Epithelial cell of esophagus (primary cell): ENCODE results near the gene NDRG3.
"Not testable (repeated sequence)": the region's sequence is repeated elsewhere in the genome, so short reads cannot be mapped to it uniquely, and the experiment has no call there.

Experiments
- DNase-seq: peaks from one replicate; pipeline ENCODE4 v3.0.0; 2010; ENCODE audit warnings: low read depth
- H3K4me3 ChIP-seq: 2 replicates; pipeline ENCODE4 v1.5.1; 2011; ENCODE audit warnings: mild to moderate bottlenecking, low read length, control low read depth
- CTCF ChIP-seq: IDR thresholded peaks from 2 replicates; pipeline ENCODE4 v1.5.1; 2011; ENCODE audit warnings: low read depth, mild to moderate bottlenecking, low read length, control low read depth, inconsistent platforms; ENCODE audit not compliant: insufficient read depth; ENCODE audit errors: missing control alignments

NDRG3 gene

GRCh38 chr20:36623444-36623843 lies 122.4 kb downstream of the NDRG3 start:
- TF ChIP-seq CTCF, result no peak
- H3K4me3 ChIP-seq, result no peak overlapping the region

GRCh38 chr20:36620917-36621316 lies 125.0 kb downstream of the NDRG3 start:
- no peak for DNase-seq

More at GRCh38 chr20:36623444-36623843, 122.4 kb downstream of the NDRG3 start:
- no peak for DNase-seq

GRCh38 chr20:36614781-36615557 lies 130.9 kb downstream of the NDRG3 start:
- no peak for DNase-seq
- H3K4me3 ChIP-seq, result no peak overlapping the region
- no peak for TF ChIP-seq CTCF

More at GRCh38 chr20:36620917-36621316, 125.0 kb downstream of the NDRG3 start:
- no peak for TF ChIP-seq CTCF
- no peak overlapping the region for H3K4me3 ChIP-seq

- peak; percentile 19 for DNase-seq
- no peak for TF ChIP-seq CTCF
- H3K4me3 ChIP-seq, result no peak overlapping the region
These were observed 131.9 kb downstream of the NDRG3 start for GRCh38 chr20:36613974-36614373.

- H3K4me3 ChIP-seq, result no peak overlapping the region
- DNase-seq, result no peak
- TF ChIP-seq CTCF, result no peak
These were observed 134.3 kb downstream of the NDRG3 start for GRCh38 chr20:36611625-36612024.

GRCh38 chr20:36608388-36608728 lies 137.5 kb downstream of the NDRG3 start:
- not testable (repeated sequence) for H3K4me3 ChIP-seq

GRCh38 chr20:36607586-36608387 lies 138.1 kb downstream of the NDRG3 start:
- TF ChIP-seq CTCF, result no peak
- H3K4me3 ChIP-seq, result peak overlapping the region; percentile 7
- peak; percentile 46 for DNase-seq

More at GRCh38 chr20:36608388-36608728, 137.5 kb downstream of the NDRG3 start:
- DNase-seq, result peak; percentile 37
